H1 (cell line): ENCODE data around the gene ADAT3.

Source experiments
- CTCF ChIP-seq, 3 experiments: IDR thresholded peaks; 1 replicate in 2 of 3; 2 replicates in 1 of 3; pipeline versions ENCODE4 v1.5.1 to v1.6.1; 2011; ENCODE audit warnings: low read length in 3 of 3, mild to moderate bottlenecking in 3 of 3, inconsistent platforms in 2 of 3, low read depth in 1 of 3, moderate library complexity in 1 of 3; ENCODE audit not compliant: insufficient read depth in 1 of 3; ENCODE audit errors: control extremely low read depth in 1 of 3
- EP300 ChIP-seq, 2 experiments: IDR thresholded peaks; 1 replicate in 1 of 2; 2 replicates in 1 of 2; pipeline ENCODE4 v1.6.1; 2011 to 2012; ENCODE audit warnings: low read depth in 2 of 2, low read length in 2 of 2, mild to moderate bottlenecking in 2 of 2, borderline replicate concordance in 1 of 2, inconsistent platforms in 1 of 2, moderate library complexity in 1 of 2
- POLR2AphosphoS5 ChIP-seq: IDR thresholded peaks from 2 replicates; pipeline ENCODE4 v1.6.1; 2011; ENCODE audit warnings: low read depth, low read length

GRCh38 chr19:1908364-1908678 is 3.1 kb downstream of the ADAT3 start:
- TF ChIP-seq POLR2AphosphoS5 (no peak), EP300 (IDR thresholded peaks at IDR 0.05; ENCODE audit: borderline replicate concordance in 1 of 2, low read depth in 2 of 2, low read length in 2 of 2) (no peak), CTCF (IDR thresholded peaks at IDR 0.05; ENCODE audit: control extremely low read depth in 1 of 3, insufficient read depth in 1 of 3, low read depth in 1 of 3, low read length in 3 of 3) (no peak)
